ENCODE measurements around the gene CSMD2. TPM values are rescaled to one million over a fixed set of nuclear protein-coding genes. Genes with fewer than 3 reads are reported as not detected.

Gene CSMD2
- total RNA-seq, 1 donor from 2014 or later = 1.8 TPM

GRCh38 chr1:33927721-33928120 lies 237.3 kb downstream of the CSMD2 start:
- DNase-seq (ENCODE audit: extremely low spot score, unreplicated experiment) = no peak
- Mint-ChIP-seq H3K27ac (no peak overlapping the region), H3K27me3 (peaks cover 16% of the 10 kb centered on the region), H3K4me3 (no peak overlapping the region), H3K36me3 (no peaks in the 10 kb centered on the region), H3K9me3 (no peaks in the 10 kb centered on the region), H3K4me1 (ENCODE audit: unreplicated experiment) (no peaks in the 10 kb centered on the region)
- TF ChIP-seq CTCF (conservative IDR thresholded peaks at IDR 0.05) = no peak

- H3K9me3 Mint-ChIP-seq = no peaks in the 10 kb centered on the region
- peaks cover 4% of the 10 kb centered on the region for H3K27me3 Mint-ChIP-seq
- no peak overlapping the region for H3K27ac Mint-ChIP-seq
- H3K36me3 Mint-ChIP-seq = no peaks in the 10 kb centered on the region
- no peak for DNase-seq (ENCODE audit: extremely low spot score, unreplicated experiment)
- TF ChIP-seq CTCF (conservative IDR thresholded peaks at IDR 0.05) = no peak
- no peaks in the 10 kb centered on the region for H3K4me1 Mint-ChIP-seq (ENCODE audit: unreplicated experiment)
- H3K4me3 Mint-ChIP-seq = no peak overlapping the region
Measured at GRCh38 chr1:33925586-33925985, 239.4 kb downstream of the CSMD2 start.

GRCh38 chr1:33921281-33921680 lies 243.7 kb downstream of the CSMD2 start:
- Mint-ChIP-seq H3K36me3 (no peaks in the 10 kb centered on the region), H3K9me3 (no peaks in the 10 kb centered on the region), H3K27me3 (peaks cover 9% of the 10 kb centered on the region), H3K4me1 (ENCODE audit: unreplicated experiment) (no peaks in the 10 kb centered on the region), H3K4me3 (no peak overlapping the region), H3K27ac (no peak overlapping the region)
- no peak for DNase-seq (ENCODE audit: extremely low spot score, unreplicated experiment)
- TF ChIP-seq CTCF (conservative IDR thresholded peaks at IDR 0.05) = no peak

GRCh38 chr1:33918368-33918767 lies 246.7 kb downstream of the CSMD2 start:
- Mint-ChIP-seq H3K27ac (no peak overlapping the region), H3K9me3 (no peaks in the 10 kb centered on the region), H3K27me3 (peaks cover 19% of the 10 kb centered on the region), H3K4me1 (ENCODE audit: unreplicated experiment) (no peaks in the 10 kb centered on the region), H3K36me3 (no peaks in the 10 kb centered on the region), H3K4me3 (no peak overlapping the region)
- no peak for TF ChIP-seq CTCF (conservative IDR thresholded peaks at IDR 0.05)
- DNase-seq (ENCODE audit: extremely low spot score, unreplicated experiment) = no peak

- no peak for TF ChIP-seq CTCF (conservative IDR thresholded peaks at IDR 0.05)
- H3K36me3 Mint-ChIP-seq = no peaks in the 10 kb centered on the region
Measured at GRCh38 chr1:33916786-33917185, 248.2 kb downstream of the CSMD2 start.

GRCh38 chr1:33914531-33914930 lies 250.5 kb downstream of the CSMD2 start:
- Mint-ChIP-seq H3K4me3 (no peak overlapping the region), H3K4me1 (ENCODE audit: unreplicated experiment) (no peaks in the 10 kb centered on the region), H3K9me3 (no peaks in the 10 kb centered on the region), H3K27me3 (peaks cover 34% of the 10 kb centered on the region), H3K27ac (no peak overlapping the region), H3K36me3 (no peaks in the 10 kb centered on the region)
- no peak for DNase-seq (ENCODE audit: extremely low spot score, unreplicated experiment)
- TF ChIP-seq CTCF (conservative IDR thresholded peaks at IDR 0.05) = no peak

More at GRCh38 chr1:33916786-33917185, 248.2 kb downstream of the CSMD2 start:
- Mint-ChIP-seq H3K4me1 (ENCODE audit: unreplicated experiment) (no peaks in the 10 kb centered on the region), H3K27ac (no peak overlapping the region), H3K27me3 (peaks cover 30% of the 10 kb centered on the region), H3K4me3 (no peak overlapping the region), H3K9me3 (no peaks in the 10 kb centered on the region)
- no peak for DNase-seq (ENCODE audit: extremely low spot score, unreplicated experiment)

All from type B pancreatic cell (in vitro differentiated cells).